CD4-positive, alpha-beta T cell treated with Interleukin-17A for 4 hours (primary cell): ENCODE measurements around the gene NCSTN.
A peak's percentile ranks its signal among the peaks of the same experiment; 100 is the strongest.
"Not testable (repeated sequence)": the region's sequence is repeated elsewhere in the genome, so short reads cannot be mapped to it uniquely, and the experiment has no call there.

ENCODE experiments used
- DNase-seq: peaks from one replicate; pipeline ENCODE4 v3.0.0-alpha.2; 2020; ENCODE audit warnings: mixed read lengths

Gene NCSTN

GRCh38 chr1:160374306-160375110 lies 31.3 kb downstream of the NCSTN start:
- DNase-seq: no peak

GRCh38 chr1:160375788-160376524 lies 32.8 kb downstream of the NCSTN start:
- DNase-seq: no peak

- peak; percentile 37 for DNase-seq
These were observed 33.4 kb downstream of the NCSTN start for GRCh38 chr1:160376525-160377131.

GRCh38 chr1:160377585-160378206 lies 34.5 kb downstream of the NCSTN start:
- no peak for DNase-seq

GRCh38 chr1:160384812-160385211 lies 41.6 kb downstream of the NCSTN start:
- not testable (repeated sequence) for DNase-seq

GRCh38 chr1:160388406-160388805 lies 45.2 kb downstream of the NCSTN start:
- DNase-seq: not testable (repeated sequence)

- no peak for DNase-seq
These were observed 51.5 kb downstream of the NCSTN start for GRCh38 chr1:160394673-160395072.

GRCh38 chr1:160397651-160398050 lies 54.5 kb downstream of the NCSTN start:
- no peak for DNase-seq

GRCh38 chr1:160398823-160399222 lies 55.6 kb downstream of the NCSTN start:
- no peak for DNase-seq

- DNase-seq: no peak
These were observed 56.5 kb downstream of the NCSTN start for GRCh38 chr1:160399544-160400222.

GRCh38 chr1:160400223-160400645 lies 57.1 kb downstream of the NCSTN start, which contains the start of gene VANGL2:
TSS of gene VANGL2 (plus strand) at chr1:160400564. CDS start at chr1:160415838, 15,274 bp downstream.
- peak; percentile 67 for DNase-seq

- peak; percentile 13 for DNase-seq
These were observed 57.7 kb downstream of the NCSTN start for GRCh38 chr1:160400646-160401486.

- DNase-seq: no peak
These were observed 58.3 kb downstream of the NCSTN start for GRCh38 chr1:160401487-160401805.

- DNase-seq: no peak
These were observed 59.0 kb downstream of the NCSTN start for GRCh38 chr1:160402001-160402795.

GRCh38 chr1:160403244-160403643 lies 60.1 kb downstream of the NCSTN start:
- no peak for DNase-seq

- DNase-seq: no peak
These were observed 60.9 kb downstream of the NCSTN start for GRCh38 chr1:160404094-160404493.

GRCh38 chr1:160405331-160405877 lies 62.2 kb downstream of the NCSTN start:
- no peak for DNase-seq

GRCh38 chr1:160406131-160406968 lies 63.2 kb downstream of the NCSTN start:
- no peak for DNase-seq
